HG03565 (cell line): ENCODE results near the gene FRMD8.

ENCODE experiments used
- ATAC-seq: cut with Tn5 transposase; IDR thresholded peaks from one replicate; pipeline ENCODE4 v1.9.1; 2021; ENCODE audit warnings: mild to moderate bottlenecking, moderate library complexity; ENCODE audit not compliant: unreplicated experiment

FRMD8 gene

DNA sequence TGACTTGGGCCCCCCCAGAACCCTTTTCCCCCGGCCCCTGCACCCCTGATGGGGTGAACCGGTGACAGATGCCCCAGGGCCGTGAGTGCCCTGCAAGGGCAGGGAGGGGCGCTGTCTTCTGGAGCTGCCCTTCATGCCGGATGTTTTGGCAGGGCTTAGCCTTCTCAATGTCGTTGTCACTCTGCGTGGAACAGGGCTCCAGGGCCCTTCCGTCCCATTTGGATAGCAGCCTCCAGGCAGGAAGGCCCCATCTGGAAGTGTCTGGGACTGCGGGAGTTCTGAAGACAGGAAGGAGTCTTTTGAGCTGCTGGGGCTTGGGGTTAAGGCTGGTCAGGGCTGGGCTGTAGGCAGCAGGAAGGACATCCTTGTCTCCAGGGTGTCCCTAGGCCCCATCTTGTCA, 4.6 kb downstream of the FRMD8 start:
- no peak for ATAC-seq

DNA sequence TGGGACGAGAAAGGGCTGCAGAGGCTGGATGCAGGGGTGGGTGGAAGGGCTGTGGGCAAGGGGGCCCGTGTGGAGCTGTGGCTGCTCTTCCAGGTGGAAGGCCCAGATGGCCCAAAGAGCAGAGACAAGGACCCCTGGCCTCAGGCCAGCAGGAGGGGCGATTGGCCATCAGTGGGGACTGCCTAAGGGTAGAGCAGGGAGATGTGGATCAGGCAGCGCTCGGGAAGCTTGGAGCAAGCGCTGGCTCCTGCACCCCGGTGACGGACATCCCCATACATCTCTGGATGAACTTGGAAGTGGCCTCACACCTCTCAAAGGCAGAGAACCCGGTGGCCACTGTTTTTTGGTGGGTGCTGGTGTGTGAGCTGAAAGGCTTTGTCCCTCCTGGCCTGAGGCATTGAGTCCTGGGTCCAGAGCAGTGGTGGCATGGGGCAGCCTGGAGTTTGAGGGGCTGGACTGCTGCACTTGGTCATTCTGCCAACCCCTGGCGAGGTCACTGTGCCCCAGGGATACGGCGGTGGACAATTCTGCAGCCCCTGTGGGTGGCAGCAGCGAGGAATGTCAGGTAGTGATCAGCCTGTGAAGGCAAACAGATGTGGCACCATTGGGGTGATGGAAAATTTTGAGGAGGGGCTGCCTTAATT, 5.9 kb downstream of the FRMD8 start:
- no peak for ATAC-seq

DNA sequence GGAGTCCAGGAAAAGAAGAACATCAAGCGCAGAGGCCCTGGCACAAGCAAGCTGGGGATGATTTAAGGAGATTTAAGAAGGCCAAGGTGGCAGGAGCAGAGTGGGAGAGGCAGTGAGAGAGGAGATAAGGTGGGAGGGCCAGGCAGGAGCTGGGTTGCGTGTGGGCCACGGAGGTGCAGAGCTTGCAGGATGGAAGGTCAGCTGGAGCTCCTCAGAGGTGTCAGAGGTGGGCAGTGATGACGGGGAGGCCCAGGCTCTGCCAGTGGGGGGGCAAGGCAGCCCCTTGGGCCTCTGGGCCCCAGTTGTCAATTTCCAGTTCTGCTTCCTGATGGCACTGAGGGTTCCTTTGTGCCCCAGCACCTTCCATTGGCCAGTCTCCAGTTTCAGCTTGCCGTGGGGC, 6.5 kb downstream of the FRMD8 start:
- no peak for ATAC-seq

DNA sequence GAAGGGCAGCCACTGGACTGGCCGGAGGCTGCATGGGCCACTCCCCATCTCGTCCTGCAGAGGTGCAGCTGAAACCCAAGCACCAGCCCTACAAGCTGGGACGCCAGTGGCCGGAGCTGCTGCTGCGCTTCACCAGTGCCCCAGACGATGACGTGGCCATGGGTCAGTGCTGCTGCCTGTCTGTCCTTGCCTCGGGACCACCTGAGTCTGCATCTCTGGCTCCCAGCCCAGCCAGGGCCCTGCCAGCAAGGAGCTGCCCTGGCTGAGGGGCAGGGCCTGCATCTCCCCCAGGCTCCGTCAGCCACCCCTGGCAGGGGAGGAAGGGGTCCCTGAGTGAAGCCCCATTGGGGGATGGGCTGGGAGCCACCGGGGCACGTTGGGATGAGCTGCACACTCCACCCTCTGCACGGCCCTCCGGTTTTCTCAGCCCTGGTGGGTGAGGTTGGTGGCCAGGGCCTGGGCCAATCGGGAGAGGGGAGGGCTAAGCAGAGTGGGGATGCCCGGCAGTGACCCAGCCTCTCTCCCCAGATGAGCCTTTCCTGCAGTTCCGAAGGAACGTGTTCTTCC, 7.2 kb downstream of the FRMD8 start:
- no peak for ATAC-seq

DNA sequence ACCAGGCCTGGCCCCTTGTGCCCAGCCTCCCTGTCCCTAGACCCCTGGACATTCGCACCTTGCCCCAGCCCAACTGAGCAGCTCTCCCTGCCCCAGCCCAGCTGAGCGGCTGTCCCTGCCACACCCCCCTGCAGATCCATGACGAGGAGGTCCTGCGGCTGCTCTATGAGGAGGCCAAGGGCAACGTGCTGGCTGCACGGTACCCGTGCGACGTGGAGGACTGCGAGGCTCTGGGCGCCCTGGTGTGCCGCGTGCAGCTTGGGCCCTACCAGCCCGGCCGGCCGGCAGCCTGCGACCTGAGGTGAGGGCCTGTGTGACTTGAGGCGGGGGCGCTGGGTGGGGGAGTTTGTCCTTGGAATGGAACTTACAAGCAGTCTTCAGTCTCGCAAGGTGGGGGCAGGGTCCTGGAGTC, 7.7 kb downstream of the FRMD8 start:
- no peak for ATAC-seq

DNA sequence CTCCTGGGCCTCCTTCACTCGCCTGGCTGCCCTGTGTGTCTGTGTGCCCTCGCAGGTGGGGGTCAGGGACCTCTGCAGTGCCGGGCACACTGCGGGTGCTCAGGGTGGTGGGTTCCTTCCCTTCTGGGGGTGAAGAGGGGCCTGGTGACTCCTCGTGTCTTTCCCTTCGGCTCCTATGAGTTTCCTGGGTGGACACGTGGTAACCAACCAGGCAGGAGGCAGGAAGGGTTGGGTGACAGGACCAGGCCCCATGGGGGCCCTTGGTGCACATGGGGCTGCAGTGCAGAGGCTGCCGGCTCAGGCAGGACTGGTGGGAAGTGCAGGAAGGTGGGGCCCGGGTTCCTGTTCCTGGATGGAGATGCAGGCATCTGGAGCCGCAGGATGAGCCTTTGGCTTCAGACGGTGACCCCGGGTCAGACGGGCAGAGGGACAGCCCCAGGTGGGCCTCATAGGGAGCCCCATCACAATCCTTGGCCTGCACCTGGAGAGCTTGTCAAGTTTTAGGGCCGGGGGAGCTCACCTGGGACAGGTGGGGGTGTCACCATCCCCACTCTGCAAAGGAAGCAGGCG, 9.6 kb downstream of the FRMD8 start:
- ATAC-seq, result no peak

DNA sequence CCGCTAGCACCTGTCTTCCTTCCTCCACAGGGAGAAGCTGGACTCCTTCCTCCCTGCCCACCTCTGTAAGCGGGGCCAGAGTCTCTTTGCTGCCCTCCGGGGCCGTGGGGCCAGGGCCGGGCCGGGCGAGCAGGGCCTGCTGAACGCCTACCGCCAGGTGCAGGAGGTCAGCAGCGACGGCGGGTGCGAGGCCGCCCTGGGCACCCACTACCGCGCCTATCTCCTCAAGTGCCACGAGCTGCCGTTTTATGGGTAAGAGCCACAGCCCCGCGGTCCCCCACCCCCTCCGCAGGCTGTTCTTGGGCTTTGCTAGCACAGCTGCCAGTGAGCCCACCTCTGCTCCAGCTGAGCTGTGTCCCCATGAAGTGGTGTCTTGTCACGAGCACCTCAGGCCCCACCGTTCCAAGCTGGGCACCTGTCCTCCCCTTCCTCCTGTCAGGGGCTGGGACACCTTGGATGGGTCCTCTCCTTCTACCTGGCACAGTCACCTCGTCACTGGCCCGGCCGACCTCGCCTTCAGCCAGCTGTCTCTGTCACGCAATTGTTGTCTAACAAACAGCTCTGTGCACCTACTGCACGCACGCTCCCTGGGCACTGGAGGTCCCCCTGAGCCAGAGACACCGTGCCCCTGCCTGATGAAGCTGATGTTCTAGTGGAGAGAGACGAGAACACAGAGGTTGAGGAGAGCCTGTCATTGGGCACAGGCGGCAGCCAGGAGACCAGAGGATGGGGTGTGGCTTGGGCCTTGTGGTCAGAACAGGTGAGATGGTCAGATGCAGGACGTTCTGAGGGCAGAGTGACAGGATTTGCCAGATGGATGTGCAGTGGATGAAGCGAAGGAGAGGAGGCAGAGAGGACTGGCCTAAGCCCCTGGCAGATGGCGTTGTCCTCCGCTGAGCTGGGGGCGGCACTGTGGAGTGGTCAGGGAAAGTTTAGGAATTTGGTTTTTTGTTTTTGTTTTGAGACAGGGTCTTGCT, 10.6 kb downstream of the FRMD8 start:
- ATAC-seq, result no peak

DNA sequence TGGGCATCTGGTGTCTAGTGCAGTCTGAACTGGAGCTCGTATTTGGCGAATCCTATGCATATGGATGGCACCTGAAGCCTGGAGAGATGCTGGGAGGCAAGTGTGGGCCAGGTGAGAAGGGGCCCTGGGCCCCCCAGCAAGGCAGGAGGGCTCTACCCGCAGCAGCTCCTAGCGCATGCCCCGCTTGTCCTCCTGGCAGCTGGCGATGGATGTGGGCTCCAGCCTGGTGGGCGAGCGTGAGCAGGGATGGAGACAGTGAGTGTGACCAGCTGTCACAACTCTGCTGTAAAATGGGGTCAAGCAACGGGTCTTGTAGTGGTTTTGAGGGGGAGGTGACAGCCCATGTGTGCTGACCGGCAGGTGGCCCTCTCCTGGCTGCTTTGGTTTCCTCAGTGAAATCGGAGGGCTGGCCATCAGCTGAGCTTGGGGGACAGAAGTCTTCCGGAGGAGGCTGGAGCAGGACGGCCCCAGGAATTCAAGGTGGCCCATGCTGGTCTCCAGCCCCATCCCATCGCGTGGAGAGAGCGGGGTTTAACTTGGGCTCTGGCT, 12.0 kb downstream of the FRMD8 start:
- ATAC-seq, result no peak

DNA sequence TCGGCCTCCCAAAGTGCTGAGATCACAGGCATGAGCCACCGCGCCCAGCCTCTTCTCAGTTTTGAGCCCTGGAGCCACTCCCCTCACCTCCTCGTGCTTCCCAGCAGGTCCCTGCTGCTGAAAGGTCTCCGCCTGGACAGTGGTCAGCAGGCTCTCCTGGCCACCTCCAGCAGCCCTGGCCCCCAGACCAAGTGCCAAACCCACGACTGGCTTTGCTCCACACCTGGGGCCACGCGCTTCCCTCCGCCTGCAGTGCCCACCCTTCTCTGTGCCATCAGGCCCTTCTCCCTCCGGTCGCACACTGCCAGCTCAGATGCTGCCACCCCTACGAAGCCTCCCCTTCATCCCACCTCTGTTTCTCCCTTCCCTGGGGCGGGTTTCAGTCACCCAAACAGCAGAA, 12.8 kb downstream of the FRMD8 start:
- no peak for ATAC-seq

DNA sequence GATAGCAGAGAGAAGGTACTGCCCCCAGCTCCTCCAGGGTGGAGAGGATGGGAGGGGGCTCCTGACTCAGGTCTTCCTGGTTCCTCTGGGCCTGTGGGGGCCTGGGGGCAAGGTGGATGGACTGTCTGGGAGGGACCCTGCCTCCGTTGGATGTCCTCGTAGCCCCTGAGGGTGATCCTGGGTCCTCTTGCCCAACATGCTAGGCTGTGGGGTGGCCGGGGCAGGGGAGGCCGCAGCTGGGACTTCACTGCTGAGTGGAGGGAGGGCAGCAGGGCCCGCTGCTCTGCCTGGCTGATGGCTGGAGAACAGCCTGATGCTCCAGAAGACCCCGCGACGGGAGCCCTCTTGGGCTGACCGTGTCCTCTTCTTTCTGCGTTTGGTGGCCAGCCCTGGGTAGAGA, 13.4 kb downstream of the FRMD8 start:
- ATAC-seq, result no peak

DNA sequence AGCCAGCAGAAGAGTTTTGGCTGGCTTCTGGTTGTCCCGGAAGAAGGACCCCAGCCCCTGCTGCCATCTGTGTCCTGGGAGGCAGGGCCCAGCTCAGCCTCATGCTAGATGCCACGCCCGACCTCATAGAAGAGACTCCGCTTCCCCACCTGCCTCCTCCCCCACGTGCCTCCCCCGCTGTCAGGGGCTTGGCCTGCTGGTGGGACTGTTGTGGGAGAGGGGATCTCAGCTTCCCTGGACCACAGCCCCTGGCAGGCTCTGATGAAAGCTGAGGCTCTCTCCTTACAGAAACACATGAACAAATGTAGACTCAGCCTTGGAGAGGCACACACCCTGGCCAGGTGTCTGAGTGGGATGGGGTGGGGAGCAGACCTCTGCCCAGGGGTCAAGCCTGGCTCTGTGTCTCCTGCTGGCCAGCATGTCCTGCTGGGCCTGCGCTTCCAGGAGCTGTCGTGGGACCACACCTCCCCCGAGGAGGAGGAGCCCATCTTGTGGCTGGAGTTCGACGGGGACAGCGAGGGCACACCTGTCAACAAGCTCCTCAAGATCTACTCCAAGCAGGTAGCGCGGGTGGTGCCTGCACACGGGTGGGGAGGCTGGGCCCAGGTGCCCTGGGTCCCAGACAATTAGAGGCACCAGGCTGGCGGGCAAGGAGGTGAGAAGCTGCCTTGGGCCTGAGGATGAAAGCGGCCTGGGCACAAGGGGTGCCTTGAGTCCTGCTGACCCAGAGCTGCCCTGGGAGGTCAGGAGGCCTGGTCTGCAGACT, 14.1 kb downstream of the FRMD8 start:
- ATAC-seq, result no peak

DNA sequence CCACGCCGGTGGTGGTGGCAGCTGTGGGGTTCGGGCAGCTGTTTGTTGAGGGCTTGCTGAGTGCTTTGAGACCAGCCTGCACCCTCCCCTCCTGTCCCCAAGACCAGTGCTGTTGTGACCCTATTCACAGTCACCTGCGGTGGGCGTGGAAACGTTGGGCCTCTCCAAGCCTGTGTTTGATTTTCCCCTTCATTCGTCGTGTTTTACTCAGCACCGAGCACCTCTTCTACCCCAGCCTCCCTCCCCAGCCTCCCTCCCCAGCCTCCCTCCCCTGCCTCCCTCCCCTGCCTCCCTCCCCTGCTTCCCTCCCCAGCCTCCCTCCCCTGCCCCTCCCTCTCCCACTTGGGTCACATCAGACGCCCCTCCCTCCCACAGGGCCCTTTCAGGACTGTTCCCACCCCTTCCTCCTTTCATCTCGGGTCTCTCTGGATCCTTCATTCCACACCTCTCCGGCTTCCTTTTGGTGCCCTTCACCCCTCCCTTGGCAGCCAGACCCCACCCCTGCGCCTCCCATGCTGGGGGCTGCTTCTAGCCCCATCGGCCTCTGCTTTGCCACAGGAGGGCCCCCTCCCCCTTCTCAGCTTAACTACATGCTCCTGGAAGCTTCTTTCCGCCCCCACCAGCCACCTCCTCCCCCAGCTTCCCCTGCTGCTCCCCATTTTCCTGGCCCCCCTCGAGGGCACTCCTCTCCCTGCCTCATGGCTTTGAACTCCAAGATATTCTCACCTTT, 14.8 kb downstream of the FRMD8 start:
- ATAC-seq, result no peak

DNA sequence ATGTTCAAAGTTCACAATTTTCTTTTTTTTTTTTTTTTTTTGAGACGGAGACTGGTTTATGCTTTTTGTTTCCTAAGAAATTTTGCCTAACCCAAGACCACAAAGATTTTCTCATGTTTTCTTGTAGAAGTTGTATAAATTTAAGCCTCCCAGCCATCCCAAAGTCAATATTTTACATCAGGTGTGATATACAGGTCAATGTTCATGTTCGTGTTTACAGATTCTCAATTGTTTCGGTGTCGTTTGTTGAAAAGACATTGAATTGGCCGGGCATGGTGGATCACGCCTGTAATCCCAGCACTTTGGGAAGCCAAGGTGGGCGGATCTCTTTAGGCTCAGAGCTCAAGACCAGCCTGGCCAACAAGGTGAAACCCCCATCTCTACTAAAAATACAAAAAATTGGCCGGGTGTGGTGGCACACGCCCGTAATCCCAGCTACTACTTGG, 15.4 kb downstream of the FRMD8 start:
- no peak for ATAC-seq

DNA sequence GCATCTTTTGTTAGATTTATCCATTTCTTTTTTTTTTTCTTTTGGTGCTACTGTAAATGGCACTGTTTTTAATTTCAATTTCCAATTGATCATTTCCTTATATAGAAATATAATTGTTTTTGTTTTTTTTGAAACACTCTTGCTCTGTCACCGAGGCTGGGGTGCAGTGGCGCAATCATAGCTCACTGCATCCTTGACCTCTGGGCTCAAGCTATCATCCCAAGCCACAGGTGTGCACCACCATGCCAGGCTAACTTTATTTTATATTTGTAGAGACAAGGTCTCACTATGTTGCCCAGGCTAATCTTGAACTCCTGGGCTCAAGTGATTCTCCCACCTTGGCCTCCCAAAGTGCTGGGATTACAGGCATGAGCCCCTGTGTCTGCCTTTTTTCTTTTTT, 16.4 kb downstream of the FRMD8 start:
- ATAC-seq, result no peak

DNA sequence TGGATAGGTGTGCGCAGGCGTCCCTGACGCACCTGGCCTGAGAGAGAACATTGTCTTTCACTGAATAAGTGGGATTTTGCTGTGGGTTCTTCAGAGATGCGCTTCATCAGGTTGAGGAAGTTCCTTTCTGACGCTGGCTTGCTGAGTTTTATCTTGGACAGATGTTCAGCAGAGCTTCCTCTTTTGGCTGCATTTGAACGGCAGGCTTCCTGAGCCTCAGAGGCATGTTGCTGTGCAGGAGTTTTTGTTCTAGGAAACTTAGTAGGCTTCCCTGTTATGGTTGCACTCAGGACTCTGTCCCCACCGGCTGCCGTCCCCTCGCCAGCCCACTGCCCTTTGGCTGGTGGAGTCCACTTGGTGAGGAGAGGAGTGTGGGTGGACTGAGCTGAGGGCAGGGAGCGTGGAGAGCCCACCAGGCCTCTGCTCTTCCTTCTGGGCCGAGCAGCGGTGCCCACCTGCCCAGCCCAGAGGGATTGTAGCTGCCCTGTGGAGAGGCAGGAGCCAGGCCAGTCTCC, 17.2 kb downstream of the FRMD8 start:
- no peak for ATAC-seq

DNA sequence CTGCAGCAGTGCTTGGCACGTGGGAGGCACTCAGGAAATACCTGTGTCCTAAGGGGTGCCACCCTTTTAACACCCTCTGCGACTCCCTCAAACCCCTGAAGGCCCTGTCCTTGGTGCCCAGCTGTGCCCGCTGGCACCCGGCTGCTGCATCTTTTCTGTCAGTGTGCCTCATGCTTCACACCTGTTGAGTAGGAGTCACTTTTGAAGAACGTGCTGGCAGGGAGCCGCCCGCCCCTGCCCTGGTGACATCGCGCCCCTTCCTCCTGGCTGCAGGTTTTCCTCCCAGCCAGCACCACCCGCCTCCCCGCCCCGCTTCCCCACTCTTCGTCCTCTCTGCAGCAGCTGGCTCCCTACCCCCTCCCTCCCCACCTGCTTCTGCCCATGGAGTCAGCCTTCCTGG, 17.8 kb downstream of the FRMD8 start:
- no peak for ATAC-seq

DNA sequence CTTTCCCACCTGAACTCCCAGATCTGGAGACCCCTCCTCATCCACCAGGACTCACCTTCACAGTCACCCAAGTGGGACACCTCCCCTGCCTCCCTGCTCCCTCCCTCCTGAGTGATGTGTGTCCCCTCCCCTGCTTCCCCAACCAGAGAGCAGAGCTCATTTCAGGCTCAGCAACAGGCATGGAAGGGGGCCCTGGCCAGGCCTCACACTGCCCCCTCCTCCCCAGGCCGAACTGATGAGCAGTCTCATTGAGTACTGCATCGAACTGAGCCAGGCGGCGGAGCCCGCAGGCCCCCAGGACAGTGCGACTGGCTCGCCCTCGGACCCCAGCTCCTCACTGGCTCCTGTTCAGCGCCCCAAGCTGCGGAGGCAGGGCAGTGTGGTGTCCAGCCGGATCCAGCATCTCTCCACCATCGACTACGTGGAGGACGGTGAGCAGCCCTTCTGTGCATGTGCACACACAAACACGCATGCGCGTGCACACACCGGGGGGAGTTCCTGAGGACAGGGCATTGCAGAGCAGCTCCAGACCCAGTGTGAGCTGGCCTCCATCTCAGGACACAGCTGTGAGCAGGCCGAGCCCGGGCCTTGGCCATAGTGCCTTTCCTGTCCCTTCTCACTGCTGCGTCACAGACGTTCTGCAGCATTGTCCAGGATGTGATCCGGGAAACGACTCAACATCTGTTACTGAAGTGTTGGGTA, 18.4 kb downstream of the FRMD8 start:
- ATAC-seq, result no peak

DNA sequence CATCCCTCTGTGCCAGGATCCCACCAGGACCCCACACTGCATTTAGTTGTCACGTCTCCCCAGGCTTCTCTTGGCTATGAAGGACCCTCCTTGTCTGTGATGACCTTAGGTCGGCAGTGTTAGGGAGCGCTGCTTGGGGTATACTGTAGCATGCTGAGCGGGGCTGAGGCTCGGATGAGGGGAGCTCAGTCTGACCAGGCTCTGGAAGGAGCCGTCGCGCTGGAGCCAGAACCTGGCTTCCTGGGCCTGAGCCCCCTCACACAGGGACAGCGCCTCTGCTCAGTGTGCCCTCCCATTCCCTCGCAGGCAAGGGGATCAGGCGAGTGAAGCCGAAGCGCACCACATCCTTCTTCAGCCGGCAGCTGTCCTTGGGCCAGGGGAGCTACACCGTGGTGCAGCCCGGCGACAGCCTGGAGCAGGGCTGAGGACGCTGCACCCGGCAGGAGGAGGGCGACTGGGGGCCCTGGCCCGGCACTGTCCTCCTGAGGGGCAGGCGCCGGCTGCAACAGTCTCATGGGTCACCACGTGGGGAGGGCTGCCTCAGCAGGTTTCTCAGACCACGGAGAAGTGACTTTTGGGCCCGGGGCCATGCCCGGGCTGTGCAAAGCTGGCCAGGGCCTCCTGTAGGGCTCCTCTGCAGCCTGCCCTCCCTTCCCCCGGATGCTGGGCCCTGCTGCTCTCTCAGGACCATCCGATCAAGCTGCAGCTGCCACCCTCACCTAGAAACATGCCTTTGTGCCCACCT, 24.7 kb downstream of the FRMD8 start:
- ATAC-seq, result no peak
